ENCODE results near the gene CHDH.

DNA sequence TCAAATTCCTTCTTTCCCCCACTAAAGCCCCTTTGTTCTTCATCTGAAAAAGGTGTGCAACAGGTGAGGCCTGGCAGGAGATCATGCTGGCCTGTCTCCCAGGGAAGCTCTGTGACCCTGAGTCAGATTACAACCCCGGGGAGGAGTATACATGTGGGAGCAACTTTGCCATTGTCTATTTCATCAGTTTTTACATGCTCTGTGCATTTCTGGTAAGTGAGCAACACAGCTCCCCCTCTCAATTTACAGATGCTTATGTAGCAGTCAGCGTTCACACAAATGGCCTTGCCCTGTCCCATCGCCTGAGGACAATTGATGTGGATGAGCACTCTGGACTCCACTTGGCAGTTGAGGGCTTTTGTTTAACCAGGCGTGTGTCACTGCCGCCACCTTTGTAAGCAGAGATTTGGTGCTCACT lies 70.4 kb downstream of the CHDH start:
- TF ChIP-seq, protein P1, sequence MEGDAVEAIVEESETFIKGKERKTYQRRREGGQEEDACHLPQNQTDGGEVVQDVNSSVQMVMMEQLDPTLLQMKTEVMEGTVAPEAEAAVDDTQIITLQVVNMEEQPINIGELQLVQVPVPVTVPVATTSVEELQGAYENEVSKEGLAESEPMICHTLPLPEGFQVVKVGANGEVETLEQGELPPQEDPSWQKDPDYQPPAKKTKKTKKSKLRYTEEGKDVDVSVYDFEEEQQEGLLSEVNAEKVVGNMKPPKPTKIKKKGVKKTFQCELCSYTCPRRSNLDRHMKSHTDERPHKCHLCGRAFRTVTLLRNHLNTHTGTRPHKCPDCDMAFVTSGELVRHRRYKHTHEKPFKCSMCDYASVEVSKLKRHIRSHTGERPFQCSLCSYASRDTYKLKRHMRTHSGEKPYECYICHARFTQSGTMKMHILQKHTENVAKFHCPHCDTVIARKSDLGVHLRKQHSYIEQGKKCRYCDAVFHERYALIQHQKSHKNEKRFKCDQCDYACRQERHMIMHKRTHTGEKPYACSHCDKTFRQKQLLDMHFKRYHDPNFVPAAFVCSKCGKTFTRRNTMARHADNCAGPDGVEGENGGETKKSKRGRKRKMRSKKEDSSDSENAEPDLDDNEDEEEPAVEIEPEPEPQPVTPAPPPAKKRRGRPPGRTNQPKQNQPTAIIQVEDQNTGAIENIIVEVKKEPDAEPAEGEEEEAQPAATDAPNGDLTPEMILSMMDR (IDR thresholded peaks at IDR 0.05), result no peak
- TF ChIP-seq CEBPB (IDR thresholded peaks at IDR 0.05), result no peak
- TF ChIP-seq, protein P2, sequence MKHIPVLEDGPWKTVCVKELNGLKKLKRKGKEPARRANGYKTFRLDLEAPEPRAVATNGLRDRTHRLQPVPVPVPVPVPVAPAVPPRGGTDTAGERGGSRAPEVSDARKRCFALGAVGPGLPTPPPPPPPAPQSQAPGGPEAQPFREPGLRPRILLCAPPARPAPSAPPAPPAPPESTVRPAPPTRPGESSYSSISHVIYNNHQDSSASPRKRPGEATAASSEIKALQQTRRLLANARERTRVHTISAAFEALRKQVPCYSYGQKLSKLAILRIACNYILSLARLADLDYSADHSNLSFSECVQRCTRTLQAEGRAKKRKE (CRISPR knock-in tag; IDR thresholded peaks at IDR 0.05; ENCODE audit: low read depth), result no peak

All from A549 (cell line).